Right lobe of liver (tissue), 4 donors: Measurements from ENCODE around the gene S100A12.
"Not testable (repeated sequence)": the region's sequence is repeated elsewhere in the genome, so short reads cannot be mapped to it uniquely, and the experiment has no call there.

Experiments
- POLR2A ChIP-seq: fragments of 450-650 bp; IDR thresholded peaks from one replicate; pipeline ENCODE4 v1.6.1; 2017; ENCODE audit warnings: antibody characterized with exemption, mild to moderate bottlenecking
- TF ChIP-seq, protein P1 (sequence below), 4 donors: fragments of 200-600 bp in 3 of 4; fragments of 450-650 bp in 1 of 4; IDR thresholded peaks; one replicate each; pipeline versions ENCODE4 v1.5.1 to v1.8.0; 2016 to 2022; ENCODE audit warnings: antibody characterized with exemption in 4 of 4, mild to moderate bottlenecking in 2 of 4
- donor health status: DM: no; HTN: no; CAD: no.
- donor health status: DM: no; HTN: no; CAD: no.
- donor health status: DM: no; HTN: yes; CAD: no.

DNA sequence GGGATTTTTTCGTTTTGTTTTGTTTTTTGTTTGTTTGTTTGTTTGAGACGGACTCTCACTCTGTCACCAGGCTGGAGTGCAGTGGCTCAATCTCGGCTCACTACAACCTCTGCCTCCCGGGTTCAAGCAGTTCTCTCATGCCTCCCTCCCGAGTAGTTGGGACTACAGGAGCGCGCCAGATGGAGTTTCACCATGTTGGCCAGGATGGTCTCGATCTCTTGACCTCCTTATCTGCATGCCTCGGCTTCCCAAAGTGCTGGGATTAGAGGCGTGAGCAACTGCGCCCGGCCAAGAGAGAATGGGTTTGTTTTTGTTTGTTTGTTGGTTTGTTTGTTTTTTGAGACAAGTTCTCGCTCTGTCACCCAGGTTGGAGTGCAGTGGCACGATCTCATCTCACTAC, 28.4 kb downstream of the S100A12 start:
- TF ChIP-seq, protein P1, sequence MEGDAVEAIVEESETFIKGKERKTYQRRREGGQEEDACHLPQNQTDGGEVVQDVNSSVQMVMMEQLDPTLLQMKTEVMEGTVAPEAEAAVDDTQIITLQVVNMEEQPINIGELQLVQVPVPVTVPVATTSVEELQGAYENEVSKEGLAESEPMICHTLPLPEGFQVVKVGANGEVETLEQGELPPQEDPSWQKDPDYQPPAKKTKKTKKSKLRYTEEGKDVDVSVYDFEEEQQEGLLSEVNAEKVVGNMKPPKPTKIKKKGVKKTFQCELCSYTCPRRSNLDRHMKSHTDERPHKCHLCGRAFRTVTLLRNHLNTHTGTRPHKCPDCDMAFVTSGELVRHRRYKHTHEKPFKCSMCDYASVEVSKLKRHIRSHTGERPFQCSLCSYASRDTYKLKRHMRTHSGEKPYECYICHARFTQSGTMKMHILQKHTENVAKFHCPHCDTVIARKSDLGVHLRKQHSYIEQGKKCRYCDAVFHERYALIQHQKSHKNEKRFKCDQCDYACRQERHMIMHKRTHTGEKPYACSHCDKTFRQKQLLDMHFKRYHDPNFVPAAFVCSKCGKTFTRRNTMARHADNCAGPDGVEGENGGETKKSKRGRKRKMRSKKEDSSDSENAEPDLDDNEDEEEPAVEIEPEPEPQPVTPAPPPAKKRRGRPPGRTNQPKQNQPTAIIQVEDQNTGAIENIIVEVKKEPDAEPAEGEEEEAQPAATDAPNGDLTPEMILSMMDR (IDR thresholded peaks at IDR 0.05): not testable (repeated sequence)
- TF ChIP-seq POLR2A: not testable (repeated sequence)
